GM18507 (cell line): ENCODE measurements around the gene MYL5.
"Not testable (repeated sequence)": the region's sequence is repeated elsewhere in the genome, so short reads cannot be mapped to it uniquely, and the experiment has no call there.

Experiments
- DNase-seq: peaks from one replicate; pipeline ENCODE4 v3.0.0; 2011; ENCODE audit warnings: low read depth; ENCODE audit not compliant: insufficient read length; ENCODE audit errors: extremely low spot score
- FAIRE-seq: peaks from 2 replicates; lab custom pipeline; 2011; peaks lifted over from hg19 to GRCh38; lab: Jason Lieb, UNC

MYL5 gene

DNA sequence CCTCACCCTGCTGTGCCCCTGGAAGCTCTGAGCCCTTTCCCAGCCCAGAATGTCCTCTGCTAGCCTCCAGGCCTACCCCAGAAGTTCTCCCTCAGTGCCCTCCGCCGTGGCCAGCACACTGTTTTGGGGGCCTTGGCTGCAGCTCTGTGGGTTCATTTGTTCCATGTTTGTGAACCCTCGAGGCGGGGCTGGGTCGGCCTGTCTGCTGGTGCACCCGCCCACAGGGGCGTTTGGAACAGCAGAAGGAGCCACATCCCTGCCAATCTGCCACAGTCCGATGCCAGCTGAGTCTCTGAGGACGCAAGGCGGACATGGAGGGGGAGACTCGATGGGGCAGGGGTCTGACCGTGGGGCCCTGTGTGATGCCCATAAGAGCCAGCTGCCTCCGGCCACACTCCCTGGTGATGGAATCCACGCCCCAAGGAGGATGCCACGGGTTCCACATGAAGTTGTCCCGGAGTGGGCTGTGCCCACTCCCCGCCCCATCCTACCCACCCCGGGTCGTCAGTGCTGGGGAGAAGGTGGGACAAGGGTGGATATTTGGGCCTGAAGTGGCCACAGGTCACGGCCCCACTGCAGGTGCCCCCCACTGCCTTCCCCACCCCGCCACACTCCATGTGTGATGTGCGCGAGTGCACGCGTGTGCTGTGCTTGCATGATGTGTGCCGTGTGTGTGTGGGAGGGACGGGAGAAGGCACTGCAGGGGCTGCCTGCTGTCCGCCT, 7.4 kb upstream of the MYL5 start:
- no peak for FAIRE-seq
- DNase-seq = no peak

- FAIRE-seq = no peak
- DNase-seq = no peak
These were observed 6.8 kb upstream of the MYL5 start for GRCh38 chr4:667545-667925.

DNA sequence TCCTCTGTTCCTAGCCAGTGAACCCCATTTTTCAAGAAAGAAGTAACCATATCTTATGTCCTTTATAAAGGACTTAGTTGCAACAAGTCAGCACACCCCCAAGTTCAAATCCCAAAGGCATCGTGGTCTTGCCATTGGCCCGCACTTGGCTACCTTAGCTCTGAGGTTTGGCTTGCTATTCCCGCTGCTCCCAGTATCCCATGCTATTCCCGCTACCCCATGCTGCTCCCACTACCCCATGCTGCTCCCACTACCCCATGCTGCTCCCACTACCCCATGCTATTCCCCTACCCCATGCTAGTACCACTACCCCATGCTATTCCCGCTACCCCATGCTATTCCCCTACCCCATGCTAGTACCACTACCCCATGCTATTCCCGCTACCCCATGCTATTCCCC, 6.1 kb upstream of the MYL5 start:
- not testable (repeated sequence) for DNase-seq, FAIRE-seq

- FAIRE-seq, DNase-seq: not testable (repeated sequence)
These were observed 4.4 kb upstream of the MYL5 start for GRCh38 chr4:669806-670559.

DNA sequence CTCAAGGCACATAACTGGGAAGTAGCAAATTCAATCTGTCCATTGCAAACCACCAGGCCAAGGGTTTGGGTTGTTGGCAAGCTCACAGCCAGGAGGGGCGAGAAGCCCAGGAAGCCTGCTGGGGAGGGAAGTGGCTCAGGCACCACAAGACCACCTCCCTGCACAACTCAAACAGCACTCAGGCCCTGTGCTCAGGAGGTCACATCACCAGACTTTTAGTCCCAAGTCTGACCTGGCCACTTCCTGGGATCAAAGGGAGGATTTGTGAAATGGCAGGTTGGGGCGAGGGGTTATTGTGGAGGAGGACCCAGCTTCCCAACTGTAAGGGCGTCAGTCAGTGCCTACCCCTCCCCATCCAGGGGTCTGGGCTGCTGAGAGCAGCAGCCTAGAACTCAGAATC, 2.6 kb upstream of the MYL5 start:
- DNase-seq (no peak), FAIRE-seq (no peak)

- no peak for DNase-seq
- FAIRE-seq = no peak
These were observed 822 bp upstream of the MYL5 start for GRCh38 chr4:673349-674091.

- DNase-seq = no peak
- no peak for FAIRE-seq
These were observed 917 bp downstream of the MYL5 start for GRCh38 chr4:675036-675882.

- peak; percentile 61 for FAIRE-seq
- DNase-seq = no peak
These were observed 1.9 kb downstream of the MYL5 start for GRCh38 chr4:675980-676870.

DNA sequence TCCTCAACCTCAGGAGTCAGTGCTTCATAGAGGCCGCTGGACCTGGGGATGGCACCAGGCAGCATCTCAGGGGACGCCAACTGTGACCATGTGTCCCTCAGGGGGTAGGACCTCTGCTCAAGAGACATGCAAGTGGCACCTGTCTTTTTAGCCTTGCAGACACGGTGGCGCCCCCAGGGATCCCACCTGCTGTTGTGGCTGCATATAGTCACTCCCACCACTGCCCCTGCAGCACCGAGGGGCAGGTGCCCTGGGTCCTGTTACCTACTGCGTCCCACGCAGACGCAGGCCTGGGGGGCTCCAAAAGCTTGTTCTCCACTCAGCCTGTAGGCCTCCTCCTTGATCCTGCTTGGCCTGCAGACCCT, 2.5 kb downstream of the MYL5 start:
- FAIRE-seq = no peak
- no peak for DNase-seq

DNA sequence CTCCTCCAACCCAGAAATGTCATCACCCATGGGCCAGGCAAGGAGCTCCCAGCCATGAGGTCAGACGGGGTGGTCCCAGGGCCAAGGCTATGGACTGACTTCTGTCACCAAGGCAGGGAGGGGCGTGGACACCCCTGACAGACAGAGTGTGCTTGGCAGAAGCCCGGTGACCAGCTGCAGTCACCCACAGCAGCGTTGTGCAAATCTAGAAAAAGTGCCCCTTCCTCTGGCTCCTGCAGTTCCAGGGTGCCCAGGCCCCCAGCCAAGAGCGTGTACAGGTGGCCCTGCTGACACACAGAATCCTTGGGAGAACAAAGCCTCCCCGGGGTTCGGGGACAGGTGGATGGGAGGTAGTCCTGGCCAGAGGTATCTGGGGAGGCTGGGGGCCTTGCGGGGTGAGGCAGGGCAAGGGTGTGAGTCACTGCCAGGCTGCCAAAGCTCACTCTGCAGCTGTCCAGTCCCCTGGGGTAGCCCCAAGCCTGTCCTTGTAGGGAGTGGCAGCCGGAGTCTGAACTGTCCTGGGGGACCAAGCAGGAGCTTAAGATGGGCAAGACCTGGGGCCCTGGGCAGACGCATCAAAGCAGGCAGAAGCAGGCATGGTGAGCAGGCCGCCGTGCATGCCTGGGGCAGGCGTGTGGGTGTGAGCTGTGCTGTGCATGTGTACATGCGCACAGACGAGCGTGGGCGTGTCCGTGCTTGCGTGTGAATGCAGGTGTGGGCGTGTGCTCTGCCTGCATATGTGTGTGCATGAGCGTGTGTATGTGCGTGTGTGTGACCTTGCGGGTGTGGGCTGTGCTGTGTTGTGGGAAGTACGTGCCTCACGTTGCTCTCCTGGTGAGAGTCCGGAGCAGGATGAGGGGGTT, 3.3 kb downstream of the MYL5 start:
- FAIRE-seq (no peak), DNase-seq (no peak)

DNA sequence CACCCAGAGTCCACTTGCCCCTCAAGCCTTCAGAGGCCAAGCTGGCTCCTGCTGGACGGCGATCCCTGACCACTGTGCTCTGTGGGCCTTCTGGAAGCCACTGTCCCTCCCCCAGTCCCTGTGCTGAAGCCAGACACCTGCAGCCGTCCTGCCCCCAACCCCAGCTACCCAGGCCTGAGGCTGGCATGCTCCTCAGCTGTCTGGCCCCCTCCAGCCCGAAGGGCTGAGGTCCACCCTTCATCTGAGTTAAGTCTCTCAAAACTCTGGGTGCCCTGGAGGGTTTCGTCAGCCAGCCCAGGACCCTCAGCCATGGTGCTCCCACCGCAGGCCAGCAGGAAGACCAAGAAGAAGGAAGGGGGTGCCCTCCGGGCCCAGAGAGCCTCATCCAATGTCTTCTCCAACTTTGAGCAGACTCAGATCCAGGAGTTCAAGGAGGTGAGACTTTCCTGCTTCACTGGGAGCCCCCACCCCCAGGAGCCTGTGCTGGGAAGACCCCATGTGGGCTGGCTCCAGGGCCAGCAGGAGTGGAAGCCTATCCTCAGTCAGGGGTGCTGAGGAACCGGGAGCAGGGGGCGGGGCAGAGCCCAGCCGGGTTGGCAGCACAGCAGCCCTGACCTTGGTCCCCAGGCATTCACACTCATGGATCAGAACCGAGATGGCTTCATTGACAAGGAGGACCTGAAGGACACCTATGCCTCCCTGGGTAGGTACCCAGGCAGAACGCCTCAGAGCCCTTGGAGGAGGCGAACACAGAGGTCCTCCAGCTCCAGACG, 4.2 kb downstream of the MYL5 start:
- FAIRE-seq (no peak), DNase-seq (no peak)

GRCh38 chr4:679104-679481, 4.8 kb downstream of the MYL5 start:
- FAIRE-seq (no peak), DNase-seq (no peak)

DNA sequence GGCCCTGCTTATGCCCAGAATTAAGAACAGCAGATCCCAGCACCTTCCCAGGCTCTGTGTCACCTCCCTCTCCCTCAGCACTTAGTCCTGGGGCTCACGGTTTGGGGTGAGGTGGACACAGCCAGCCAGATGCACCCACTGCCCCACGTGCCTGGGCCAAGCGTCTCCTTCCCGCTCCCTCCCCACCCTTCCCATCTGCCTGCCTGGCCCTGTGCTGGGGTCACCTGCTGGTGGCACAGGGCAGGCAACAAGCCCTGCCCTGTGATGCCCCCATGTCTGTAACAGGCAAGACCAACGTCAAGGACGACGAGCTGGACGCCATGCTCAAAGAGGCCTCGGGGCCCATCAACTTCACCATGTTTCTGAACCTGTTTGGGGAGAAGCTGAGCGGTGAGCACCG, 5.3 kb downstream of the MYL5 start:
- no peak for DNase-seq

GRCh38 chr4:680091-680490, 5.7 kb downstream of the MYL5 start:
- DNase-seq (no peak), FAIRE-seq (no peak)

More for the DNA sequence above, 5.3 kb downstream of the MYL5 start:
- no peak for FAIRE-seq

DNA sequence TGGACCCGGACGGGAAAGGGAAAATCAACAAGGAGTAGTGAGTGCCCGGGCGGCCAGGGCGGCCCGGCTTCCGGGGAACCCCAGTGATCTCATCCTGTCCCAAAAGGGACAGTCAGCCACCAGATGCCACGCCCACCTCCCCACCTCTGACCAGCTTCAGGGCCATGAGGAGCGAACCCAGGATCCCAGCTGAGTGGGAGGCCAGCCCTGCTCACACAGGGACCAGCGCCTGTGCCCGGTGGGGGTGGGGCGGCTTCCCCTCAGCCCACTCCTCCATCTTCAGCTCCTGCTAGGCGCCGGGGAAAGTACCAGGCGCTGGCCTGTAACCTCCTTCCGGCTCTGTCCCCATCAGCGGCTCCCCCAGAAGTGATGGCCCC, 6.2 kb downstream of the MYL5 start:
- FAIRE-seq (no peak), DNase-seq (no peak)

DNA sequence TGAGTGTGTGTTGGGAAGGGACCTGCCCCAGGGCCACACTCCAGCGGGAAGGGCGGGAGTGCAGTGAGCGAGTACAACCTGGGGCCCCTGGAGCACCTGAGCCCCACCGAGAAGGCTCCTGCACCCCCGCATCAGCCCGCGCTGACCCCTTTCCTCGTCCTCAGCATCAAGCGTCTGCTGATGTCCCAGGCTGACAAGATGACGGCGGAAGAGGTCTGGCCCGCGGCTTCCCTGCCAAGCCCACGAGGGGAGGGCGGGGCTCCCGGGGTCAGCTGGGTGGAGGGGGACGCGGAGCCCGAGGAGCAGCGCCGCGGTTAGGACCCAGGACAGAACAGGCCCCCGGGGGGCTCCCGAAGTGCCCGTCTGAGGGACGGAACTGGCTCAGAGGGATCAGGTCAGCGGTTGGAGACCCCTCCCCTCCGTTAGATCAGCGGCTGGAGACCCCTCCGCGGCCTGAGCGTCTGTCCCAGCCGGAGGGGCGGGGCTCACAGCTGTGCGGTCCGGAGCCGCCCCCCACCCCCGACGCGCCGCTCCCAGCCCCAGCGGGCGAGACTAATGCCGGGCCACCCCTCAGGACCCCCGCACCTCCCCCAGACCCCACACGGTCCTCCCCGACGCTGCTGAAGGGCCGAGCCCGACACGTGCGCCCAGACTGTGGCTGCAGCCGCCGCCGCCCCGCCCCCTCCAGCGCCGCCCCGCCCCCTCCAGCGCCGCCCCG, 6.7 kb downstream of the MYL5 start:
- FAIRE-seq (no peak), DNase-seq (no peak)
